ENCODE results near the gene FOXN3. TPM values are rescaled to one million over a fixed set of nuclear protein-coding genes. Genes with fewer than 3 reads are reported as not detected.

Gene FOXN3
- total RNA-seq, 1 donor from 2014 or later, result 27.8 TPM

DNA sequence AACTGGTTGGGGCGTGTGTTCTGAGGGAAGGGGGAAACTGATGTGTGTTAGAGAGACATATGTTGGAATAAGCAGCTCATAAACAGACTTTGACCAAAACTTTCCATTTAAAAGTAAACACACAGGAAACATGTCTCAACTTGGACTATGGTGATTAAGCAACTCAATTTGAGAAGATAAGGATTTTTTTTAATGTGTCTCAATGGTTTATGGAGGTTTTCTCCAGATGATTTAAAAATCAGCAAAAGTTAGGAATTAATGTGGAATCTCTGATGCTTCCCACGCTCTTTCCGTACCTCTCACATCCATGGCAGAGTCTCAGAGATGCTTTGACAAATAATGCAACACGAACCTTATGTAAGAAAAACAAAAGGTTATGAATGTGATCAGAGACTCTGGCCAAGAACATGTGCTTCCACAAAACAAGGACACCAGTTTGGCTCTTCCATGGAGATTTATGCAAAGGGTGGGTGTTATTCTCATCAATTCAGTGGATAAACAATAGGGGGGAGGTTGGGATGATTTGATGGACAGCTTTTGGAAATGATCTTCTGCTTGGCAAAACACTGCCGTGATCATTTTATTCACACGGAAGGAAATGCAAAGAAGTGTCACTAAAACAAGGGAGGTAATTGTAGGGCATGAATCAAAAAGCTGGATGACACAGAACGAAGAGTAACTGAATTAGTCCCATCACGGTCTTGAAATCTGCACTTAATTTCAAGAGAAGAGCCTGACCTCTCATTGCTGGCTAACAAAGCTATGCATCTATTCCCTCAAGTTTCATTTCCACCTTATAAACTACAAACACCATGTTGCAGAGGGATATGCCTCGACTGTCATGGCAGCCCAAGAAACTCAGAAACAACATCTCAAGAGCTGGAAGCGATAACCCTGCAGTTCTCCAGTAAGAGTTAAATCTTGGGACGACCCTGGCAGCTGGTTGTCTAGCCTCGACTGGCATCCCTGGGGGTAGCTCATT is 76.5 kb downstream of the FOXN3 start:
- no peak overlapping the region for H3K4me3 ChIP-seq (ENCODE audit: low read depth, low read length)
- no peak for TF ChIP-seq CTCF (conservative IDR thresholded peaks at IDR 0.05; ENCODE audit: low read depth, low read length)
- no peak for DNase-seq (ENCODE audit: low read depth)

DNA sequence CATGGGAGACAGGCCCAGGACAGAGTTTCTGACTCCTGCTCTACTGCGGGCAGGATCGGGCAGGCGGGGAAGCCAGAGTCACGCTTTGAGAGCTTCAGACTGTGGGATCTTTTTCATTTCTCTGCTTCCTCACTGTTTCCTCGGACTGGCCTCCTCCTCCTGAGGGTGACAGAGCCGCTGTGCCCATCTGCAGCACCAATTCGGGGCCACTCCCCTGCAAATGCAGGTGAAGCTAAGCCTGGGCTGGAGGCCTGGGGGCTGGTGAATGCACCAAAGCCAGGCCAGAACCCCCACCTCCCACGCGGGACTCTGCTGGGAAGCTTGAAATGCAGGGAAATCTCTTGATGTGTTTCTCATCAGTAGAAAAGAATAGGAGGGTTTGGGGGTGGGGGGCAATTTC is 77.5 kb downstream of the FOXN3 start:
- no peak overlapping the region for H3K4me3 ChIP-seq (ENCODE audit: low read depth, low read length)
- no peak for TF ChIP-seq CTCF (conservative IDR thresholded peaks at IDR 0.05; ENCODE audit: low read depth, low read length)
- no peak for DNase-seq (ENCODE audit: low read depth)

- H3K4me3 ChIP-seq (ENCODE audit: low read depth, low read length), result no peak overlapping the region
- DNase-seq (ENCODE audit: low read depth), result no peak
Observed at GRCh38 chr14:89339158-89339557, 77.9 kb downstream of the FOXN3 start.

DNA sequence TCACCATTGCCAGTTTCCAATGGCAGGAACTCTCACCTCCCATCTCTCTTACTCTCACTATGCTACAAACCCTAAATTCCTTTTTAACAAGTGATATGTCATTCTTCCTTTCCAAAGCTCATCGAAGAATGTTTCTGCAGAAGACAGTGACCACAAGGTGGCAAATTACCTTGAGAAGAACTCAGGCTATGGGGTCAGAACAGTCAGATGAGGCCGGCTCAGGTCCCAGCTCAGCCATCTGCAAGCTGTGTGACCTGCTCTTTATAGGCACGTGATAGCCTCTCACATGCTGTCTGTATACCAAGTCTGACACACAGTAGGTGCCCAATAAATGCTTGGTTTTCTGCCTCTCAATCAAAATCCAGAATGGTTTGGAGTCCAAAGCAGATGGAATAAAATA is 80.7 kb downstream of the FOXN3 start:
- H3K4me3 ChIP-seq (ENCODE audit: low read depth, low read length), result no peak overlapping the region
- TF ChIP-seq CTCF (conservative IDR thresholded peaks at IDR 0.05; ENCODE audit: low read depth, low read length), result peak; percentile 14
- no peak for DNase-seq (ENCODE audit: low read depth)

More at GRCh38 chr14:89339158-89339557, 77.9 kb downstream of the FOXN3 start:
- no peak for TF ChIP-seq CTCF (conservative IDR thresholded peaks at IDR 0.05; ENCODE audit: low read depth, low read length)

DNA sequence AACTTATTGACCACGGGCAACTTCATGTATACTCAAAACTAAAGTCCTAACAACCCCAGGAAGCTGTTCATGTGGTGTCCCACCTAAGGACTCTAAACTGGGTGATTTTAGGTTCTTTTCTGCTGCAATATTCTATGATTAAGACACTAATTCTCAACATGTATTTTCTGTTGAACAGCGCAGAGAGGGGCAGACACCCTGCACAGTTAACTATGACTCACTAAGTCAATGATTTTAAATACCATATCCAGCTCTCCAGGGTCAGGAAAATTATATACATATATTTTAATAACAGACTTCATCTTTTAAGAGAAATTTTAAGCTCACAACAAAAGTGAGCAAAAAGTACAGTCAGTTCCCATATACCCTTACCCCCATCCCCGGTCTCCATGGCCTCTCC is 85.0 kb downstream of the FOXN3 start:
- TF ChIP-seq CTCF (conservative IDR thresholded peaks at IDR 0.05; ENCODE audit: low read depth, low read length), result no peak
- DNase-seq (ENCODE audit: low read depth), result no peak
- H3K4me3 ChIP-seq (ENCODE audit: low read depth, low read length), result no peak overlapping the region

GRCh38 chr14:89331398-89331797 is 85.6 kb downstream of the FOXN3 start:
- TF ChIP-seq CTCF (conservative IDR thresholded peaks at IDR 0.05; ENCODE audit: low read depth, low read length), result no peak
- DNase-seq (ENCODE audit: low read depth), result no peak

More at GRCh38 chr14:89331398-89331797, 85.6 kb downstream of the FOXN3 start:
- H3K4me3 ChIP-seq (ENCODE audit: low read depth, low read length), result no peak overlapping the region
